ENCODE data around the gene ROGDI.

GRCh38 chr16:4776141-4776705 is 26.2 kb downstream of the ROGDI start:
- TF ChIP-seq POLR2AphosphoS5 (IDR thresholded peaks at IDR 0.05) (no peak), CTCF (IDR thresholded peaks at IDR 0.05) (no peak), POLR2A (IDR thresholded peaks at IDR 0.05) (no peak)

Measured in suprapubic skin (tissue), 4 donors.